HS-27A (cell line): ENCODE measurements around the gene PDXP.

Experiments used
- DNase-seq: peaks from one replicate; pipeline ENCODE4 v3.0.0-alpha.2; 2012; ENCODE audit warnings: low read depth, missing footprints

Gene PDXP

DNA sequence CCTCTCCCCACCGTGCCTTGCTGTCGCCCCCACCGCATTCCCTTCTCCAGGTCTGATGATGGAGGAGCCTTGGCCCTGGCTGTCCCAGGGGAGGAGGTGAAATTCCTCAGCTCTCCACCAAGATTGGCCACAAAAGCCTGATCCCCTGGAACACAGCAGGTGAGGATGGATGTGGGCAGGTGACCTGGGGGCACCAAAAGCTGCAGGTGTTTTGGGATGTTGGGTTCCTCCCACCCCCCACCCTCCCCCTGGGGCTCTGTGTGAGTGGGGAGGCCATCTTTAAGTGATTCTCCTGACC lies 39.0 kb downstream of the PDXP start:
- no peak for DNase-seq

DNA sequence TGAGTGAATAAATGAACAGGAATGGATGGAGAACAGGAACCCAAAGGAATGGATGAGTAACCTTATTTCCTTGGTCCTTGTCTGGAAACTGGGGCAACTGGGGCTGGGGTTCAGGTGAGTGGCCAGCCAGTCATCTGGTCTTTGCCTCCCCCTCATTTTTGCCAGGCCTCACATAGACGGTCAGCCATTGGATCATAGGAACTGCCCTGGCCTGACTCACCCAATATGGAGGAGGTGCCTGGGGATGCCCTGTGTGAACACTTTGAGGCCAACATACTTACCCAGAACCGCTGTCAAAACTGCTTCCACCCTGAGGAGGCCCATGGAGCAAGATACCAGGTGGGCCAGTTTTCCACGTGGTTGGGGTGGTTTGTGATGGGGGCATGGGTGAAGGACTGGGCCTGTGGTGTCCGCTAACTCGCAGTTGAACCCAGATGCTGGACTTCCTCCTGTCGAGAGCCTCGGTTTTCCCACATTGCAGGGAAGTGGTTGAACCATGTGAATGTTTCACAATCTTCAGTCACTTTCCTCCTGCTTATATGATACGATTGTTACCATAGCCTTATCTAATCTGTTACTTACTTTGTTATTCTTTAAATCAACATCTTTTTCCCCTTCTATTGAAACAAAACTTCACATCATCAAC lies 42.7 kb downstream of the PDXP start:
- no peak for DNase-seq

DNA sequence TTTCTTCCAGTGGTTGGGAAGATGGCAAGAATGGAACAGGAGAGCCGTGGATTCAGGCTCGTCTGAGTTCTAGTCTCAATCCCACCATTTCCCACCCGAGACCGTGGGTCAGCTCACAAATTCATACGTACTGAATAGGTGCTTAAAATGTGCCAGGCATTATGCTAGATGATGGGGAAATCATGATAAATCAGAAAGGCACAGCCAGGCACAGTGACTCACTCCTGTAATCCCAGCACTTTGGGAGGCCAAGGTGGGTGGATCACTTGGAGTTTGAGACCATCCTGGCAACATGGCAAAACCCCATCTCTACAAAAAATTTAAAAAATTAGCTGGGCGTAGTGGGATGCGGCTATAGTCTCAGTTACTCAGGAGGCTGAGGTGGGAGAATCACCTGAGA lies 45.4 kb downstream of the PDXP start:
- DNase-seq, result no peak

DNA sequence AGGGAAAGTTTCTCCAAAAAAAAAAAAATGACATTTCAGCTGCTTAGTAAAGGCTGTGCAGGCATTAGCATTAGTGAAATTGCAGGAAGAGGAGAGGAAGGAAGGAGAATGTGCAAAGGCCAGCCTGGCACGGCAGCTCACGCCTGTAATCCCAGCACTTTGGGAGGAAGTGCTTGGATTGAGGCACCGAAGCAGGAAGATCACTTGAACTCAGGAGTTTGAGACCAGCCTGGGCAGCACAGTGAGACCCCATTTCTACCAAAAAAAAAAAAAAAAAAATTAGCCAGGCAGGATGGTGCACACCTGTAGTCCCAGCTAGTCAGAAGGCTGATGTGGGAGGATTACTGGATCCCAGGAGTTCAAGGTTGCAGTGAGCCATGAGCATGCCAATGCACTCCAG lies 46.1 kb downstream of the PDXP start:
- no peak for DNase-seq

DNA sequence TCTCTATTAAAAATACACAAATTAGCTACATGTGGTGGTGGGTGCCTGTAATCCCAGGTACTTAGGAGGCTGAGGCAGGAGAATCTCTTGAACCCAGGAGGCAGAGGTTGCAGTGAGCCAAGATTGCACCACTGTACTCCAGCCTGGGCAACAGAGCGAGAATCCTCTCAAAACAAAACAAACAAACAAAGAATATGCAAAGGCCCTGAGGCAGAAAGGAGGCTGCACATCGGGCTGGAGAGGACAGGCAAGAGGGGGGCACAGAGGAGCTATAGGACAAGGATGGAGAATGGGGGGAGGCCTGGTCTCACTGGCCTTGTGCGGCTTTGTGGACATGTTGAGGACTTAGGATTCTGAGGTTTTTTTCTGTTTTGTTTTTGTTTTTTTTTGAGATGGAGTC lies 46.7 kb downstream of the PDXP start:
- DNase-seq, result no peak

DNA sequence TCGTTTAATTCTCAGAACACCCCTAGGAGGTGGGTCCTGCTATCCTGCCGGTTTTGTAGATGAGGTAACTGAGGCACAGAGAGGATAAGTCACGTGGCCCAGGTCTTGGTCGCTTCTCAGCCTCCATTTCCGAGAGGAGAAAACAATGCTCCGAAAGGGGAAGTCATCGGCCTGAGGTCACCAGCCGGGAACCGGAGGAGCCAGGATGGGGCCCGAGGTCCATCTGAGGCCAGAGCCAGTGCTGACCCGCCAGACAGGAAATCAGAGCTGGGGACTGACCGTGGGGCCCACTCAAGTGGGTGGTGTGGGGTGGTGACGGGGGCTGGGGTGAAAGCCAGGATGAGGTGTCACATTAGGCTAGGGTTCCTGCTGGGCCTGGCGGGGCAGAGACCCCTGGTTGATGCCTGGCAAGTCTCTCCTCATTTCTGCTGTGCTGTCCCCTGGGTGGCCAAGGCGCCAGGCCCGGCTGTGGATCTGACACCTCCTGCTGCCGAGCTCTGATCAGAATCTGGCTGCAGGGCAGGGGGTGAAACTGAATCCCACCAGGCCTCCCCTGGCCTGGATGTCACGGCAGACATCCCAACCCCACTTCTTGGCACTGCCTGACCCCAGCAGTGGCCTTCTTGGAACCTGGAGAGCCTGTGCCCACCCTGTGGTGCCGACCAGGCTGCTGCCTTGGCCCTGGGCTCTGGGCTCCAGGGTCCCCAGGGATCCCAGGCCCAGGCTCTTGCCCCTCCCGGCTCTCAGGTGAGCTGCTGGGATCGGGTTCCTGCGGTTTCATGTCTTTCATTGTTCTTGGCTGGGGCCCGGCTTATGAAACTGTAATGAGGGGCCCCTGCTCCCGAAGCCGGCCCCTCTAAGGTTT lies 50.3 kb downstream of the PDXP start:
- DNase-seq, result no peak

DNA sequence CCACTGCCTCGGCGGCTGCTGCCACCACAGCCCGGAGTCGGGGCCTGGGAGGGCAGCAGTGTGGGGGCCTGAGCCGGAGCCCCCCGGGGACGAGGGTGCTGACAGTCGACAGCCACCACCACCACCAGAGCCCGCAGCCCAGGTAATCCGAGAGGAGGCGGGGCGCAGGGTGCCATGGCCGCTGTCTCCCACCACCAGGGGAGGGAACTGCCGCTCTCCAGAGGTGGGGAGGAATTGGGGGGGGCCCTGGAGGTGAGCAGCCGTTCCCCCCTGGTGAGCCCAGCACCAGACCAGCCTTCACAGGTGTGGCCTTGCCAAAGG lies 50.9 kb downstream of the PDXP start:
- DNase-seq, result no peak

DNA sequence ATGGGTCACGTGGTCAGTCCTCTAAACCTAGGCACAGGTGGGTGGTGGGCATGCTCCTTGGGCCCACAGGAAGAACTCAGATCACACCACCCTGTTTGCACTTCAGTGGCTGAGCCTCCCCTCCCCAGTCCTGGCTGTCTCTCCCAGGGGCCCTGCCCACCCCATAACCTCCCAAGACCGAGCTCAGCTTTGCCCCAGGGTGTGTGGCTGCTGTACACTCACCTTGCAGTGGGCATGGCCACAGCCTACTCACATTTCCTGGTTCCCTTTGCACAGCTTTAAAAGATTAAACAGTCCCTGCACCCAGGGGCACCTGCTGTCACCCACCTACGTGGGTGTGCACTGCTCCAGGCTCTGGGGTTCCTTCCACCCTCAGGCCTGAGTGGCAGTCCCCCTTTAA lies 52.2 kb downstream of the PDXP start:
- no peak for DNase-seq

DNA sequence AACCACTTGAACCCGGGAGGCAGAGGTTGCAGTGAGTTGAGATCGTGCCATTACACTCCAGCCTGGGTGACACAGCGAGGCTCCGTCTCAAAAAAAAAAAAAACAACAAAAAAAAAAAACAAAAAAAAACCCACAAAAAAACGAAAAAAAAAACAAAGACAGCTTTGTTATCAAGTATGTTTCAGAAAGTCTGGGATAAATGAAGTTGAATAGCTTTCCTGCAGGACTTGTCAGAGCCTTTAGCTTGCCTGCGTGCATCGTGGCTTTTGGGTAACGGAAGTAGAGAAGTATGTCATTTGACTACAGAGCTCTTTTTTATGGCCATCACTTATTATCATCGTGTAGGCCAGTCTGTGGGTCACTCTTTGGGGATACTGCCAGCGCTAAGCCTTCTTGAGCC lies 53.0 kb downstream of the PDXP start:
- no peak for DNase-seq

DNA sequence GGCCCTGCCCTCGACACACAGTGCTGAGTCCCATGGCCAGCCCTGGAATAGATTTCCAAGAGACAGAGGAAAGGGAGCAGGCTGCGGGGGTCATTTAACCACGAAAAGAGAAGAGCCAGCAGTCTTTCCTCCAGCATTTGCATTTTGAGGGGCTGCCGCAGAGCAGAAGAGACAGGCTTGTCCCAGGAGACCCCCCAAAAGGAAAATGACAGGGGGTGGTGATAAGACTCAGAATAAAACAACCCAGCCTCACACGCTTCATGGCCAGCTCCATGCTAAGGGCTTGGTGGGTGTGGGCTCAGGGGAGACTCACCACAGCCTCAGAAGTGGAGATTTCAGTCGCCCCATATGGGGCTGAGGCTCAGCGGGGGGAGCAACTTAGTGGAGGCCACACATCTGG lies 55.2 kb downstream of the PDXP start:
- DNase-seq, result no peak

DNA sequence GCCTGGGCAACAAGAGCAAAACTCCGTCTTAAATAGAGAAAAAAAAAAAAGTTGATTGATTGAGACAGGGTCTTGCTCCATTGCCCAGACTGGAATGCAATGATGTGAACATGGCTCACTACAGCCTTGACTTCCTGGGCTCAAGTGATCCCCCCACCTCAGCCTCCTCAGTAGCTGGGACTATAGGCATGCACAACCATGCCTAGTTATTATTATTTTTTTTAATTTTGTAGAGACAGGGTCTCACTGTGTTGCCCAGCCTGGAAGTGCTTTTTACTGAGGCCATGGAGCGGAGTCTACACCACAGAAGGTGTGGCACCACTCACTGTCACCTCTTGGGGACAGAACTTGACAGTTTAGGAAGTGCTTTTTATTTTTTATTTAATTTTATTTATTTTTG lies 56.1 kb downstream of the PDXP start:
- DNase-seq, result no peak

DNA sequence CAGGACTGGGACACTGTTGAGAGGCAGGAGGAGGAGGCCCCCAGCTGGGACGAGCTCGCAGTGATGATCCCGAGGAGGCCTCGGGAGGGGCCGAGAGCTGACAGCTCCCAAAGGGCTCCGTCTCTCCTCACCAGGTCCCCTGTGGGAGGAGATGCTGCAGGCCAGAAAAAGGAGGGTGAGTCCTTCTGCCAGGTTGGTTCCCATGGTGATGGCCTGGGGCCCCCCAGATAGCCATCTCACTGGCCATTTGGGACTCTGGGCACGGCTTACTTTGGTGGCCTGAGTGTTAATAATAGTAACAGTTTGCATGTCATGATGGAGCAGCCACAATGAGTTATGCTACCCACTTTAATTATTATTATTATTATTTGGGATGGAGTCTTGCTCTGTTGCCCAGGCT lies 57.2 kb downstream of the PDXP start:
- DNase-seq, result no peak
